Tibial nerve (tissue), 4 donors: Measurements from ENCODE around the gene MMP26. TPM values are rescaled to one million over a fixed set of nuclear protein-coding genes. Genes with fewer than 3 reads are reported as not detected.

ENCODE experiments used
- DNase-seq, 2 donors: peaks; one replicate each; pipeline ENCODE4 v3.0.0-alpha.2; 2019; ENCODE audit warnings: low spot score in 2 of 2
- H3K27ac ChIP-seq, 4 donors: fragments of 200-600 bp; sonication (generic) in 3 of 4; one replicate each; pipeline ENCODE4 v1.5.1; 2017 to 2019; ENCODE audit warnings: mild to moderate bottlenecking in 1 of 4
- H3K27me3 ChIP-seq, 2 donors: fragments of 200-600 bp; sonication (generic) in 1 of 2; one replicate each; pipeline versions ENCODE4 v1.5.1 to v1.6.0; 2017 to 2019
- H3K36me3 ChIP-seq, 3 donors: fragments of 200-600 bp; sonication (generic); one replicate each; pipeline ENCODE4 v1.5.1; 2018 to 2019
- H3K4me1 ChIP-seq, 4 donors: fragments of 200-600 bp; sonication (generic) in 3 of 4; one replicate each; pipeline ENCODE4 v1.5.1; 2017 to 2019
- H3K4me3 ChIP-seq, 4 donors: fragments of 200-600 bp; sonication (generic) in 3 of 4; one replicate each; pipeline ENCODE4 v1.5.1; 2017 to 2019; ENCODE audit warnings: mild to moderate bottlenecking in 1 of 4, moderate library complexity in 1 of 4
- H3K9me3 ChIP-seq, 4 donors: fragments of 200-600 bp; sonication (generic) in 3 of 4; one replicate each; pipeline ENCODE4 v1.5.1; 2017 to 2019
- CTCF ChIP-seq, 5 experiments: fragments of 200-600 bp in 3 of 5; fragments of 450-650 bp in 2 of 5; sonication (generic) in 3 of 5; IDR thresholded peaks; one replicate each; pipeline ENCODE4 v1.5.1; 2016 to 2019; ENCODE audit warnings: antibody characterized with exemption in 5 of 5, mild to moderate bottlenecking in 3 of 5, moderate library complexity in 2 of 5
- EP300 ChIP-seq, 2 donors: sonication (generic); formaldehyde crosslinking; IDR thresholded peaks; one replicate each; pipeline ENCODE4 v1.6.1; 2017; ENCODE audit warnings: antibody characterized with exemption in 2 of 2, mild to moderate bottlenecking in 1 of 2
- POLR2A ChIP-seq, 2 donors: fragments of 450-650 bp; IDR thresholded peaks; one replicate each; pipeline ENCODE4 v1.6.1; 2017; ENCODE audit warnings: antibody characterized with exemption in 2 of 2, mild to moderate bottlenecking in 2 of 2, moderate library complexity in 2 of 2
- WGBS, 2 donors: methylation state at CpG; one replicate each; pipeline ENCODE4 v1.1.5; 2018; 5-methylcytosine and 5-hydroxymethylcytosine counted together
- total RNA-seq, 4 donors: library from RNA; depleted of rRNA; stranded (reverse); fragments of >200 nt; gene quantifications; one replicate each; pipeline ENCODE4 v1.1.0, GENCODE V29; 2016

The MMP26 gene
- total RNA-seq: not detected

- H3K36me3 ChIP-seq: no peaks in the 10 kb centered on the region
- H3K4me3 ChIP-seq: no peak within 1 kb of the TSS
- H3K27me3 ChIP-seq: no peaks in the 10 kb centered on the region
- TF ChIP-seq POLR2A (IDR thresholded peaks at IDR 0.05) (no peak), CTCF (IDR thresholded peaks at IDR 0.05) (no peak), EP300 (IDR thresholded peaks at IDR 0.05) (no peak)
- no peak for DNase-seq
- H3K4me1 ChIP-seq: no peaks in the 10 kb centered on the region
- 32 to 35% methylated on average over 5 of the region's 5 CpGs for WGBS, 2 donors
- H3K27ac ChIP-seq: no peak within 1 kb of the TSS
- no peaks in the 10 kb centered on the region for H3K9me3 ChIP-seq
These were observed at the start of gene MMP26 for GRCh38 chr11:4704054-4704789. Gene MMP26 (plus strand): TSS chr11:4704784.

GRCh38 chr11:4658629-4659445 lies 45.7 kb upstream of the MMP26 start:
- 68 to 80% methylated on average over 5 of the region's 5 CpGs for WGBS, 2 donors
- no peak for TF ChIP-seq EP300 (IDR thresholded peaks at IDR 0.05)
- no peak for TF ChIP-seq CTCF (IDR thresholded peaks at IDR 0.05)
- Histone ChIP-seq H3K27me3 (no peaks in the 10 kb centered on the region), H3K27ac (no peak overlapping the region), H3K4me1 (no peaks in the 10 kb centered on the region), H3K36me3 (no peaks in the 10 kb centered on the region), H3K9me3 (no peaks in the 10 kb centered on the region), H3K4me3 (no peak overlapping the region)
- DNase-seq: no peak

GRCh38 chr11:4662876-4663275 lies 41.7 kb upstream of the MMP26 start:
- Histone ChIP-seq H3K9me3 (no peaks in the 10 kb centered on the region), H3K4me1 (no peaks in the 10 kb centered on the region), H3K27ac (no peak overlapping the region), H3K4me3 (no peak overlapping the region), H3K36me3 (no peaks in the 10 kb centered on the region), H3K27me3 (no peaks in the 10 kb centered on the region)
- no peak for TF ChIP-seq CTCF (IDR thresholded peaks at IDR 0.05)
- no peak for TF ChIP-seq POLR2A (IDR thresholded peaks at IDR 0.05)
- no peak for TF ChIP-seq EP300 (IDR thresholded peaks at IDR 0.05)
- no peak for DNase-seq
- 71 to 78% methylated on average over 6 of the region's 6 CpGs for WGBS, 2 donors

GRCh38 chr11:4664183-4664582 lies 40.4 kb upstream of the MMP26 start:
- TF ChIP-seq EP300 (IDR thresholded peaks at IDR 0.05) (no peak), POLR2A (IDR thresholded peaks at IDR 0.05) (no peak), CTCF (IDR thresholded peaks at IDR 0.05) (no peak)
- H3K9me3 ChIP-seq: no peaks in the 10 kb centered on the region
- WGBS, 2 donors: 84 to 86% methylated on average over 3 of the region's 3 CpGs
- no peak overlapping the region for H3K4me3 ChIP-seq
- no peaks in the 10 kb centered on the region for H3K4me1 ChIP-seq
- no peak overlapping the region for H3K27ac ChIP-seq
- no peaks in the 10 kb centered on the region for H3K36me3 ChIP-seq
- H3K27me3 ChIP-seq: no peaks in the 10 kb centered on the region
- DNase-seq: no peak

- Histone ChIP-seq H3K36me3 (no peaks in the 10 kb centered on the region), H3K9me3 (no peaks in the 10 kb centered on the region), H3K4me3 (no peak overlapping the region), H3K4me1 (no peaks in the 10 kb centered on the region), H3K27ac (no peak overlapping the region), H3K27me3 (no peaks in the 10 kb centered on the region)
- TF ChIP-seq POLR2A (IDR thresholded peaks at IDR 0.05) (no peak), EP300 (IDR thresholded peaks at IDR 0.05) (no peak), CTCF (IDR thresholded peaks at IDR 0.05) (no peak)
- no peak for DNase-seq
- 48 to 53% methylated on average over 3 of the region's 3 CpGs for WGBS, 2 donors
These were observed 39.8 kb upstream of the MMP26 start for GRCh38 chr11:4664786-4665185.
